Ramos (cell line): ENCODE data around the gene CYP4F12.

Source experiments
- in situ Hi-C: fragments of 300-500 bp; cut with MboI; formaldehyde crosslinking; loops from one replicate; pipeline ENCODE4 v1.14.3; 2022; ENCODE audit warnings: low sequenced_read_pairs; ENCODE audit not compliant: unreplicated experiment

The CYP4F12 gene

GRCh38 chr19:15672580-15673175 lies at the start of gene CYP4F12:
Gene CYP4F12 (plus strand): TSS chr19:15673087. CDS start chr19:15673530, 443 bp downstream.
- in situ Hi-C loops: loop anchor here (5.0 kb wide), 1 partner anchor 105 kb away; no protein-coding TSS in a partner anchor

DNA sequence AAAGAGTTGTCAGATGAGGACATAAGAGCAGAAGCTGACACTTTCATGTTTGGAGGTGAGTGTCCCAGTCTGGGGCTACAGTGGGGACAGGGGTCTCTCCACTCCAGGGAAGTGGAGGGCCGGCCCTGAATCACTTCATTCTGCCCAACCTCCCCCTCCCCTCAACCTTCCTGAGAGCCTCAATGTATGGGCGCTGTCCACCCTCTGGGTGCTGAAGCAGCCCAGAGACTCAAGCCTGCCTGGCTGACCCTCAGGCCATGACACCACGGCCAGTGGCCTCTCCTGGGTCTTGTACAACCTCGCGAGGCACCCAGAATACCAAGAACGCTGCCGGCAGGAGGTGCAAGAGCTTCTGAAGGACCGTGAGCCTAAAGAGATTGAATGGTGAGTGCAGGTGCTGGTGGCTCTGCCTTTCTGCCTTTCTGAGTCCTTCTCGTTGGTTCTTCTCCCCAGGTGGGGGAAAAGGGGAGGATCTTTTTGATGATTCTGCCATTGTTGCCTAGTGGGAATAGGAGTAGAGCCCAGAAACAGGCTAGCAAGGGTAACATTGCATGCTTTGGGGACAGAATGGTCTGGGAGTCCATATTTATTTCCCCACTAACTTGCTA lies 49.1 kb upstream of the CYP4F12 start:
- in situ Hi-C loops: loop anchor here (10.0 kb wide), 1 partner anchor 561 kb away; the partner anchor contains the start of gene FAM32A

DNA sequence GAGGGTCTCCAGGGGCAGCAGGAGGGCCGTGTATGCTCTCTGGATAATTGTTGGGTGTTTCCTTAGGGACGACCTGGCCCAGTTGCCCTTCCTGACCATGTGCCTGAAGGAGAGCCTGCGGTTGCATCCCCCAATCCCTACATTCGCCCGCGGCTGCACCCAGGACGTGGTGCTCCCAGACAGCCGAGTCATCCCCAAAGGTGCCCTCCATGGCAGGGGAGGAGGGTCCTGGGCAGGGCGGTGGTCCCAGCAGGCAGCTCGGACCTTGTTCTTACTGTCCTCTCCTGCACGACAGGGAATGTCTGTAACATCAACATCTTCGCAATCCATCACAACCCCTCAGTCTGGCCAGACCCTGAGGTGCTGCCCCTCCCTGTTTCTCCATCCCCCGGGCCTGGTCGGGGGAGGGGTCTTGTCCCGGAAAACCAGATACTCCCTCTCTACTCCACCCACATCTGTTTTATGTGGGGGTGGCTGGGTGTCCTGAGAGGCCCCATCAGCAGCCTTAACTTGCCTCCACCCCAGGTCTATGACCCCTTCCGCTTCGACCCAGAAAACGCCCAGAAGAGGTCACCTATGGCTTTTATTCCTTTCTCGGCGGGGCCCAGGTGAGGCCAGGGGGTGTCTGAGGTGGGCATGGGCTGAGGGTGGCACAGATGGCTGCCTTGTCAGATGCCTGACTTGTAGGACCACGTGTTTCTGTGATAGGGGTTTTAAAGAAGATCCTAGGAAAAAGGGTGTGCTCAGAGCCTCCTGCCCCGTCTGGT lies 44.5 kb upstream of the CYP4F12 start:
- in situ Hi-C loops: loop anchor here (10.0 to 25.0 kb wide), 2 partner anchors 556 to 784 kb away; partner anchors contain the start of gene FAM32A

- in situ Hi-C loops: loop anchor here (10.0 to 25.0 kb wide), 2 partner anchors 556 to 783 kb away; partner anchors contain the start of gene FAM32A
These were observed 43.6 kb upstream of the CYP4F12 start for GRCh38 chr19:15629003-15629880.

DNA sequence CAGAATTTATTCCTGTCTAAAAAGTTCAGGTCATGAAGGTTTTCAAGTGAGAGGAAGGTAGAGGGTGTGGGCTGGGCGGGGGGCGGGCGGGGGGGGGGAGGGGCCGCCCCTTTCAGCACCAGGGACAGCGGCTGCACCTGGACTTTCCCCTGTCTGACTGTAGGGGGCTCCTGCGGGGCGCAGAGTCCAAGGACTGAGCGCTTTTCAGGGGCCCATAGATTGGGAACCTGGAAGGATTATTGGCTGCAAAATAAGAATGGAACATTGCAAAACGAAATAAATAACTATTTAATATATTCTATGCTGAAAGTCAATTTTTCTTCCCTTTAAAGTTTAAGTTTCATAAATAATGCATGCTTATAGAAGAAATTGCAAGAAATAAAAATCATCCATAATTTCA lies 41.1 kb upstream of the CYP4F12 start:
- in situ Hi-C loops: loop anchor here (25.0 kb wide), 1 partner anchor 780 kb away; no protein-coding TSS in a partner anchor

DNA sequence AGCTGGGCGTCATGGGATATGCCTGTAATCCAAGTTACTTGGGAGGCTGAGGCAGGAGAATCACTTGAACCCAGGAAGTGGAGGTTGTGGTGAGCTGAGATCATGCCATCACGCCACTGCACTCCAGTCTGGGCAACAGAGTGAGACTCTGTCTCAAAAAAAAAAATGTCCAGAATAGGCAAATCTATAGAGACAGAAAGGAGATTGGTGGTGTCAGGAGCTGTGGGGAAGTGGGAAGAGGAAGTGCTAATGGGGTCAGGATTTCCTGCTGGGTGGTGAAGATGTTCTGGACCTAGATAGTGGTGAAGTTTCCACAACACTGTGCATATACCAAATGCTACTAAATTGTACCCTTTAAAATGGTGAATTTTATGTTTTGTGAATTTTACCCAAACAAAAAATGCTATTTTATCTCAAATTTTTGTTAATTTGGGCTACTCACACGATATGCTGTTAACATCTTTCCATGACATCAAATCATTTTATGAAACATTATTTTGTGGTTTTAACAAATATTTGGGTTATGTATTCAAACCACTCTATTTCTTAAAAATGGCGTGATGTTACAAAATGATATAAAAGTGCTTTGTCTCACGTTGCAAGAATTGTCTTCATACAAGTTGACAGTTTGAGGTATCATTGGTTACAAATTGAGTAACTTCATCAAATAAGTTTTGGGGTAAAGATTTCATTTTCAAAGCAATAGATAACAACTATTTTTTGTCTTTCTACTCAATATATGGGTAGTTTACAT lies 39.6 kb upstream of the CYP4F12 start:
- in situ Hi-C loops: loop anchor here (25.0 kb wide), 1 partner anchor 779 kb away; no protein-coding TSS in a partner anchor

GRCh38 chr19:15634105-15634504 lies 38.8 kb upstream of the CYP4F12 start:
- in situ Hi-C loops: loop anchor here (25.0 kb wide), 1 partner anchor 778 kb away; no protein-coding TSS in a partner anchor

- in situ Hi-C loops: loop anchor here (25.0 kb wide), 1 partner anchor 777 kb away; no protein-coding TSS in a partner anchor
These were observed 37.7 kb upstream of the CYP4F12 start for GRCh38 chr19:15635016-15635805.

GRCh38 chr19:15636026-15636425 lies 36.9 kb upstream of the CYP4F12 start:
- in situ Hi-C loops: loop anchor here (25.0 kb wide), 1 partner anchor 776 kb away; no protein-coding TSS in a partner anchor

DNA sequence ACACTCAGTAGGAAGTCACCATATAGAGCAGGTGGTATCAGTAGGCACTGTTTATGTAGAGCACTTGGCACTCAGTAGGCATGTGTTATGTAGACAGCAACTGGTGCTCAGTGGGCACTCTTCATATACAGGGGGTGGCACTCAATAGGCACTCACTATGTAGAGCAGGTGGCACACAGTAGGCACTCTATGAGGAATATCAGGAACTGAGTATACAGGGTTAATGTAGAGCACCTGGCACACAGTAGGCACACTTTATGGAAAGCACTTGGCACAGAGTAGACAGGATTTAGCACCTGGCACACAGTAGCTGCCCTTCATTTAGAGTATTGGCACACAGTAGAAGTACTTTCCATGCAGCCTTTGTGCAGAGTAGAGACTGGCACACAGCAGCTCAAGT lies 33.3 kb upstream of the CYP4F12 start:
- in situ Hi-C loops: loop anchor here (25.0 kb wide), 1 partner anchor 773 kb away; no protein-coding TSS in a partner anchor

DNA sequence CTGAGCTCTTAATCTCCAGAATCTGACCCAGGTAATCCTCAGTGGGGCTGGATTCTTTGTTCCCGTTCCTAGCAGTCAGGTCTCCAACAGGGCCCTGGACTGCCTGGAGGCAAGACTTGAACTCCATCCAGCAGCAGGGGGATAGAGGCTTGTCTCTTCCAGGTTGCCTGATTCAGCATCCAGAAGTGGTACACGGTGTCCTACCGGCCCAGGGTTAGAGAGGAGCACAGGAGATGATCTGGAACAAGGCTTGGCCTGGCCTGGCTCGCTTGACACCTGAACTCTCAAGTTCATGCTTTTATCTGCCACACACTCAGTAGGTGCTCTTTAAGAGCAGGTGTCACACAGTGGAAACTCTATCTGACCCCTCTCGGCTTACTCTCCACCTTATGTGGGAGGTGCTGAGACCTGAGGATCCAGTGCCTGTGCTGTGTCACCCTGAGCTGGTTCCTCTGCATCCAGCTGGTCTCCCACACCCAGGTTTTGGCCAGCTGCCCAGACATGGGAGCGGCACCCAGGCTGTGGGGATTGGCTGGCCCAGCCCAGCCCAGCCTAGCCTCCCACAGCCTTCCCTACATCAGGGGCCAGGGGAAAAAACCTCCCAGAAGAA lies 32.5 kb upstream of the CYP4F12 start, which contains the start of gene CYP4F3:
CYP4F3 (plus strand) TSS at position 604 of the 610 bp plus-strand sequence. CDS start 519 bp downstream, outside the sequence.
- in situ Hi-C loops: loop anchor here (25.0 kb wide), 1 partner anchor 772 kb away; no protein-coding TSS in a partner anchor

DNA sequence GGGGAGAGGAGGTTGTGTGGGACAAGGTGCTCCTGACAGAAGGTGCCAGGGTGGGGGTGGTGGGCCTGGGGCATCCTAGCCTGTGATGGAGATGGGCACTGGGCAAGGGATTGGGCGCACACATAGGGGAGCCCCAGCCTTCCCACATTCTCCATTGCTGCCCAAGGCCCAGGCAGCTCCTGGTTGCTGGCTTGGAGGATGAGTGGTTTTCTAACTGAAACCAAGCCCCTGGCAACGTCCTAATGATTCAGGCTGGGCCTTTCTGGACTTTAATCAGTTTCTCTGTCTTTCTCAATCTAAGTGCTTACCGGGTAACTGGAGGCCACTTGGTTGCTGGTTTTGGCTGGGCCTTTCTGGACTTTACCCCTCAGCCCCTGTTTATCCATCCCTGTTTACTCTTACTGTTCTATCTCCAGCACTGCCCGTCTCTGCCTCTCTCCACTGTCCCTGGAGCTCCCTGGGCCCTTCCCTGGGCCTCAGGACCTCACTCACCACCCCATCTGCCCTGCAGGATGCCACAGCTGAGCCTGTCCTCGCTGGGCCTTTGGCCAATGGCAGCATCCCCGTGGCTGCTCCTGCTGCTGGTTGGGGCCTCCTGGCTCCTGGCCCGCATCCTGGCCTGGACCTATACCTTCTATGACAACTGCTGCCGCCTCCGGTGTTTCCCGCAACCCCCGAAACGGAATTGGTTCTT lies 31.8 kb upstream of the CYP4F12 start:
- in situ Hi-C loops: loop anchor here (25.0 kb wide), 1 partner anchor 771 kb away; no protein-coding TSS in a partner anchor

- in situ Hi-C loops: loop anchor here (25.0 kb wide), 1 partner anchor 770 kb away; no protein-coding TSS in a partner anchor
These were observed 30.9 kb upstream of the CYP4F12 start for GRCh38 chr19:15641901-15642491.

GRCh38 chr19:15642807-15643206 lies 30.1 kb upstream of the CYP4F12 start:
- in situ Hi-C loops: loop anchor here (25.0 kb wide), 1 partner anchor 769 kb away; no protein-coding TSS in a partner anchor

GRCh38 chr19:15643387-15643786 lies 29.5 kb upstream of the CYP4F12 start:
- in situ Hi-C loops: loop anchor here (25.0 kb wide), 1 partner anchor 769 kb away; no protein-coding TSS in a partner anchor

GRCh38 chr19:15644066-15644741 lies 28.7 kb upstream of the CYP4F12 start:
- in situ Hi-C loops: loop anchor here (25.0 kb wide), 1 partner anchor 768 kb away; no protein-coding TSS in a partner anchor
